ENCODE data around the gene HMGXB4. TPM values are rescaled to one million over a fixed set of nuclear protein-coding genes. Genes with fewer than 3 reads are reported as not detected.

HMGXB4 gene
- total and polyA plus RNA-seq, 2 donors (not counting 1 experiment from before 2014, with no cell fraction given) = 5.9 to 25.2 TPM

- no peaks in the 10 kb centered on the region for H4K20me1 ChIP-seq (ENCODE audit: control insufficient read depth, insufficient read depth, low read length, poor library complexity, severe bottlenecking)
- peaks cover 10 to 27% of the 10 kb centered on the region in 2 donors for H3K4me1 ChIP-seq (ENCODE audit: control insufficient read depth in 2 of 2, insufficient read depth in 2 of 2, low read length in 2 of 2)
- H3K4me3 Mint-ChIP-seq = no peak overlapping the region
- no peak overlapping the region for H3K27ac ChIP-seq (ENCODE audit: low read length in 2 of 2)
- H3K9ac ChIP-seq (ENCODE audit: low read length) = no peak overlapping the region
- ATAC-seq (ENCODE audit: low read depth) (no peak), DNase-seq (no peak)
- peaks cover 0 to 55% of the 10 kb centered on the region in 2 experiments for H3K36me3 ChIP-seq (replicated peaks in 1 of 2; ENCODE audit: control extremely low read depth in 1 of 2, control insufficient read depth in 1 of 2, extremely low read depth in 1 of 2, insufficient read depth in 2 of 2, low read length in 1 of 2)
- no peaks in the 10 kb centered on the region for H3K79me2 ChIP-seq (ENCODE audit: control insufficient read depth, insufficient read depth, low read length)
- no peaks in the 10 kb centered on the region for H3K27me3 Mint-ChIP-seq
- H3K4me1 Mint-ChIP-seq = peaks cover 17% of the 10 kb centered on the region
- intact Hi-C loops (cut with micrococcal nuclease) = no loop called here
- CTCF ChIA-PET = no interaction called here
- no peak overlapping the region for H2AFZ ChIP-seq (ENCODE audit: insufficient read depth, low read depth, low read length, poor library complexity, severe bottlenecking)
- no peak overlapping the region for H3K4me2 ChIP-seq (replicated peaks; ENCODE audit: low read depth, low read length, poor library complexity, severe bottlenecking)
- no peak overlapping the region for H3K4me3 ChIP-seq (ENCODE audit: control extremely low read depth in 1 of 5, extremely low read depth in 1 of 5, insufficient read depth in 1 of 5, low read depth in 2 of 5, low read length in 4 of 5)
- H3K27me3 ChIP-seq (replicated peaks in 1 of 4; ENCODE audit: control extremely low read depth in 1 of 4, control insufficient read depth in 3 of 4, insufficient read depth in 4 of 4, low read length in 3 of 4) = no peaks in the 10 kb centered on the region
- POLR2A ChIA-PET = no interaction called here
- H3K27ac Mint-ChIP-seq = no peak overlapping the region
- no peak for TF ChIP-seq CTCF (IDR thresholded peaks at IDR 0.05)
- no peak for TF ChIP-seq EZH2 (IDR thresholded peaks at IDR 0.05; ENCODE audit: borderline replicate concordance, insufficient read depth, low read depth, low read length, poor library complexity, severe bottlenecking)
- peaks cover 0 to 3% (median 0%) of the 10 kb centered on the region in 3 donors for H3K9me3 ChIP-seq (ENCODE audit: control extremely low read depth in 1 of 3, control insufficient read depth in 2 of 3, insufficient read depth in 1 of 3, low read length in 2 of 3)
- WGBS (ENCODE audit: insufficient coverage) = 91% methylated on average over 6 of the region's 6 CpGs
- no peaks in the 10 kb centered on the region for H3K9me3 Mint-ChIP-seq (ENCODE audit: insufficient read depth)
Measured at GRCh38 chr22:35332278-35332677, 75.0 kb downstream of the HMGXB4 start.

GRCh38 chr22:35333220-35333619 lies 75.9 kb downstream of the HMGXB4 start:
- no peaks in the 10 kb centered on the region for H3K9me3 ChIP-seq (ENCODE audit: control extremely low read depth in 1 of 3, control insufficient read depth in 2 of 3, insufficient read depth in 1 of 3, low read length in 2 of 3)
- no peak overlapping the region for H3K4me2 ChIP-seq (replicated peaks; ENCODE audit: low read depth, low read length, poor library complexity, severe bottlenecking)
- no peak overlapping the region for H3K4me3 ChIP-seq (ENCODE audit: control extremely low read depth in 1 of 5, extremely low read depth in 1 of 5, insufficient read depth in 1 of 5, low read depth in 2 of 5, low read length in 4 of 5)
- Mint-ChIP-seq H3K27ac (no peak overlapping the region), H3K4me1 (peaks cover 17% of the 10 kb centered on the region), H3K9me3 (ENCODE audit: insufficient read depth) (no peaks in the 10 kb centered on the region), H3K27me3 (no peaks in the 10 kb centered on the region), H3K4me3 (no peak overlapping the region)
- WGBS (ENCODE audit: insufficient coverage) = 96% methylated on average over 7 of the region's 7 CpGs
- peaks cover 10 to 27% of the 10 kb centered on the region in 2 donors for H3K4me1 ChIP-seq (ENCODE audit: control insufficient read depth in 2 of 2, insufficient read depth in 2 of 2, low read length in 2 of 2)
- no peaks in the 10 kb centered on the region for H3K27me3 ChIP-seq (replicated peaks in 1 of 4; ENCODE audit: control extremely low read depth in 1 of 4, control insufficient read depth in 3 of 4, insufficient read depth in 4 of 4, low read length in 3 of 4)
- no peak overlapping the region for H2AFZ ChIP-seq (ENCODE audit: insufficient read depth, low read depth, low read length, poor library complexity, severe bottlenecking)
- intact Hi-C loops (cut with micrococcal nuclease) = no loop called here
- CTCF ChIA-PET = no interaction called here
- POLR2A ChIA-PET = no interaction called here
- no peak overlapping the region for H3K9ac ChIP-seq (ENCODE audit: low read length)
- no peak for DNase-seq
- H4K20me1 ChIP-seq (ENCODE audit: control insufficient read depth, insufficient read depth, low read length, poor library complexity, severe bottlenecking) = no peaks in the 10 kb centered on the region
- H3K27ac ChIP-seq (ENCODE audit: low read length in 2 of 2) = no peak overlapping the region
- H3K36me3 ChIP-seq (replicated peaks in 1 of 2; ENCODE audit: control extremely low read depth in 1 of 2, control insufficient read depth in 1 of 2, extremely low read depth in 1 of 2, insufficient read depth in 2 of 2, low read length in 1 of 2) = peaks cover 0 to 49% of the 10 kb centered on the region in 2 experiments
- no peak for TF ChIP-seq CTCF (IDR thresholded peaks at IDR 0.05)
- TF ChIP-seq EZH2 (IDR thresholded peaks at IDR 0.05; ENCODE audit: borderline replicate concordance, insufficient read depth, low read depth, low read length, poor library complexity, severe bottlenecking) = no peak
- no peak for ATAC-seq (ENCODE audit: low read depth)
- H3K79me2 ChIP-seq (ENCODE audit: control insufficient read depth, insufficient read depth, low read length) = no peaks in the 10 kb centered on the region

All from B cell (primary cell).